ENCODE results near the gene DDB1. TPM values are rescaled to one million over a fixed set of nuclear protein-coding genes. Genes with fewer than 3 reads are reported as not detected.

DDB1 gene
- total RNA-seq = 231 and 232 TPM in 2 replicates

GRCh38 chr11:61332797-61333549 lies at the start of gene DDB1, which contains the start of gene TKFC:
TSS of gene DDB1 (minus strand) at chr11:61333105. CDS start at chr11:61332968, 137 bp downstream.
TSS of gene TKFC (plus strand) at chr11:61333228. CDS start at chr11:61334729, 1,501 bp downstream.

DNA sequence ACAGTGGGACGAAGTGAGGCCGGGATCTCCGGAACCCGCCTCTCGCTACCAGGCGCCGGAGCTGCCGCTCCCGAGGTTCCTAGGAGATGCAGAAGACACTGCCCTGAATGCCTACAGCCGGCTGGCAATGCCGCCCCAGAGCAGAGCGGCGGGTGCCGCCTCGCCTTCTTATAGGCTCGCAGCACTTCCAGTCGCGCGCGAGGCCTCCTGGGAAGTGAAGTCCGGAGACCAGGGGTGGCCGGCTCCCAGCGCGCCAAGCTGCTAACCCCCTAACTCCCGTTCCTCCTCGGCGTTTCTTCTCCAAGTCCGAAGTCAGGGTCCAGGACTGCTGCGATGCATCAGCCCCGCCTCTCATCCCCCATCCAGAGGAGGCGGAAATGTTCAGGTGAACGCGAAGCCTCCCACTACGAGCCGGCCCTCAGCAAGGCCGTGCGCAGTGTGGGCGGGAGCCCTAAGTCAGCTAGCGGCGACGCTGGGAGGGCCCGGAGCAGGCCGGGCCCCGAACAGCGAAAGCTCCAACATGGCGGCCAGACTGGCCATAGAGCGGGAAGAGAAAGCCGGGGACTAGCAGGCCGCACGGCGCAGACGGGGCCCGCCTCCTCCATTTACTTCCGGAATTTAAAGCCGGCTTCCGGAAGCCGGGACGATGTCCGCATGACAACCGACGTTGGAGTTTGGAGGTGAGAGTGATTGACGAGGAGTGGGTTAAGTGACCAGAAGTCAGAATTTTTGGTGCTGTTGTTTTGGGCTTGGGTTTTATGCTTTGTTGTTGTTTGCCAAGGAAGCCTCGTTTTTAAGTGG lies 29.0 kb upstream of the DDB1 start, which contains the start of the genes CYB561A3 and TMEM138:
TSS of gene CYB561A3 (minus strand) at position 142 of the 801 bp plus-strand sequence. CDS start 5,169 bp downstream, outside the sequence.
TSS of gene TMEM138 (plus strand) at position 634 of the 801 bp plus-strand sequence. CDS start 2,017 bp downstream, outside the sequence.

GRCh38 chr11:61294717-61295595 lies 37.9 kb downstream of the DDB1 start, which contains the start of gene VWCE:
TSS of gene VWCE (minus strand) at chr11:61295316. CDS start at chr11:61295037, 279 bp downstream.

Other genes starting within 250 kb of the DDB1 start
- not detected in 2 replicates for gene CD5, start 230.6 kb downstream of the DDB1 start, total RNA-seq
- 16.6 and 17.5 TPM in 2 replicates for gene VPS37C, start 171.7 kb downstream of the DDB1 start, total RNA-seq
- gene PGA3, start 129.6 kb downstream of the DDB1 start, total RNA-seq = 0.39 and 0.54 TPM in 2 replicates
- 0.13 and 0.32 TPM in 2 replicates for gene PGA4, start 110.8 kb downstream of the DDB1 start, total RNA-seq
- gene PGA5, start 91.9 kb downstream of the DDB1 start, total RNA-seq = not detected in 2 replicates
- 0.86 and 1.3 TPM in 2 replicates for gene VWCE, start 37.8 kb downstream of the DDB1 start, total RNA-seq
- 21.8 and 27.8 TPM in 2 replicates for gene TKFC, start 123 bp upstream of the DDB1 start, total RNA-seq
- gene CYB561A3, start 28.8 kb upstream of the DDB1 start, total RNA-seq = 34.0 and 37.1 TPM in 2 replicates
- gene TMEM138, start 29.3 kb upstream of the DDB1 start, total RNA-seq = 22.3 and 31.6 TPM in 2 replicates
- 9.9 and 13.7 TPM in 2 replicates for gene TMEM216, start 59.5 kb upstream of the DDB1 start, total RNA-seq
- 34.3 and 35.8 TPM in 2 replicates for gene CPSF7, start 96.9 kb upstream of the DDB1 start, total RNA-seq
- 44.9 and 63.3 TPM in 2 replicates for gene SDHAF2, start 97.0 kb upstream of the DDB1 start, total RNA-seq
- gene LRRC10B, start 175.6 kb upstream of the DDB1 start, total RNA-seq = under 0.01 TPM in 1 of 2 replicates, not detected in the other
- 3.4 and 4.3 TPM in 2 replicates for gene SYT7, start 248.0 kb upstream of the DDB1 start, total RNA-seq